Kidney (tissue), 14 donors: ENCODE measurements around the gene HPCAL1. TPM values are rescaled to one million over a fixed set of nuclear protein-coding genes. Genes with fewer than 3 reads are reported as not detected.
"Not testable (repeated sequence)": the region's sequence is repeated elsewhere in the genome, so short reads cannot be mapped to it uniquely, and the experiment has no call there.

ENCODE experiments used
- DNase-seq, 5 donors: peaks; one replicate each; pipeline ENCODE4 v3.0.0-alpha.2; 2013 to 2020
- FAIRE-seq: peaks from 2 replicates; lab custom pipeline; 2012; peaks lifted over from hg19 to GRCh38; lab: Jason Lieb, UNC
- H3K27ac ChIP-seq, 2 donors: one replicate each; pipeline ENCODE4 v1.7.0; 2013; ENCODE audit warnings: low read depth in 2 of 2, low read length in 2 of 2, inconsistent platforms in 1 of 2
- H3K27me3 ChIP-seq: one replicate; pipeline ENCODE4 v1.7.1; 2013; ENCODE audit warnings: low read length, inconsistent platforms; ENCODE audit not compliant: control insufficient read depth, insufficient read depth
- H3K36me3 ChIP-seq, 3 donors: one replicate each; pipeline versions ENCODE4 v1.7.0 to v1.7.1; 2013; ENCODE audit warnings: low read length in 3 of 3, control low read depth in 1 of 3, inconsistent platforms in 1 of 3; ENCODE audit not compliant: insufficient read depth in 3 of 3, control insufficient read depth in 2 of 3
- H3K4me1 ChIP-seq, 3 donors: one replicate each; pipeline versions ENCODE4 v1.7.0 to v1.7.1; 2013; ENCODE audit warnings: low read length in 3 of 3, inconsistent platforms in 1 of 3, low read depth in 1 of 3; ENCODE audit not compliant: control insufficient read depth in 2 of 3, insufficient read depth in 2 of 3
- H3K4me3 ChIP-seq, 3 donors: one replicate each; pipeline versions ENCODE4 v1.7.0 to v1.8.1; 2013; ENCODE audit warnings: low read length in 3 of 3, control low read depth in 1 of 3, inconsistent platforms in 1 of 3
- H3K9ac ChIP-seq, 3 donors: one replicate each; pipeline versions ENCODE4 v1.7.0 to v1.7.1; 2013; ENCODE audit warnings: low read length in 3 of 3, control low read depth in 1 of 3, inconsistent platforms in 1 of 3
- H3K9me3 ChIP-seq, 3 donors: one replicate each; pipeline versions ENCODE4 v1.7.0 to v1.7.1; 2013; ENCODE audit warnings: low read length in 3 of 3, control low read depth in 1 of 3, inconsistent platforms in 1 of 3; ENCODE audit not compliant: control insufficient read depth in 2 of 3, insufficient read depth in 1 of 3
- CTCF ChIP-seq: IDR thresholded peaks from 3 replicates; pipeline ENCODE4 v1.5.1; 2012; ENCODE audit warnings: mild to moderate bottlenecking, moderate library complexity, borderline replicate concordance; ENCODE audit not compliant: insufficient read depth; ENCODE audit errors: extremely low read depth
- intact Hi-C: fragments of 100-400 bp; cut with DNase I; formaldehyde crosslinking; loops from one replicate; pipeline ENCODE4 v1.11.1; 2022
- polyA plus RNA-seq: library from polyadenylated mRNA; stranded (reverse); fragments of 350-450 nt; fragmentation: Illumina TruSeq; extraction: RNeasy Lipid Tissue Mini Kit (QIAGEN cat#74804); gene quantifications from one replicate; pipeline ENCODE4 v1.2.3, GENCODE V29; 2014; ENCODE audit warnings: low read depth, low replicate concordance; ENCODE audit not compliant: insufficient read depth
- total RNA-seq: library from RNA; stranded (reverse); fragmentation: NEBNext Ultra II Directional; extraction: Animal tissue kit (Norgen Biotek cat#: 25700); gene quantifications from one replicate; pipeline ENCODE4 v1.2.1, GENCODE V29; 2021
- donor health status: control.
- donor health status: control.
- donor health status: control.
- donor health status: control.
- donor health status: control.
- donor health status: DM: yes; HTN: yes; CAD: no.
- donor health status: Normal renal cell carcinoma (clear cell type).

The HPCAL1 gene
- total and polyA plus RNA-seq, 2 donors from 2014 or later, result 47.3 to 121 TPM

- H3K27ac ChIP-seq, result no peak overlapping the region
- DNase-seq (no peak), FAIRE-seq (no peak)
- intact Hi-C loops, result no loop called here
- peaks cover 0 to 9% (median 0%) of the 10 kb centered on the region in 3 donors for H3K9me3 ChIP-seq
- H3K4me3 ChIP-seq, result no peak overlapping the region
- peaks cover 0 to 3% (median 0%) of the 10 kb centered on the region in 3 donors for H3K4me1 ChIP-seq
- H3K9ac ChIP-seq, result no peak overlapping the region
- H3K36me3 ChIP-seq, result no peaks in the 10 kb centered on the region
- H3K27me3 ChIP-seq, result no peaks in the 10 kb centered on the region
- no peak for TF ChIP-seq CTCF
Observed at GRCh38 chr2:10293603-10294002, 9.1 kb upstream of the HPCAL1 start.

- no peak for TF ChIP-seq CTCF
- H3K36me3 ChIP-seq, result no peaks in the 10 kb centered on the region
- no peak overlapping the region for H3K27ac ChIP-seq
- no peaks in the 10 kb centered on the region for H3K27me3 ChIP-seq
- DNase-seq (no peak), FAIRE-seq (no peak)
- intact Hi-C loops, result no loop called here
- H3K9me3 ChIP-seq, result peaks cover 0 to 9% (median 0%) of the 10 kb centered on the region in 3 donors
- H3K4me1 ChIP-seq, result peaks cover 0 to 3% (median 0%) of the 10 kb centered on the region in 3 donors
- H3K4me3 ChIP-seq, result no peak overlapping the region
- no peak overlapping the region for H3K9ac ChIP-seq
Observed at GRCh38 chr2:10294077-10294476, 8.6 kb upstream of the HPCAL1 start.

- FAIRE-seq, H3K4me3 ChIP-seq, H3K27ac ChIP-seq, H3K9me3 ChIP-seq, H3K36me3 ChIP-seq, DNase-seq, H3K27me3 ChIP-seq, H3K4me1 ChIP-seq, intact Hi-C loops, H3K9ac ChIP-seq: not testable (repeated sequence)
Observed at GRCh38 chr2:10295649-10296048, 7.1 kb upstream of the HPCAL1 start.

GRCh38 chr2:10296142-10296541 is 6.6 kb upstream of the HPCAL1 start:
- FAIRE-seq, result no peak
- intact Hi-C loops, result no loop called here
- peaks cover 0 to 6% (median 0%) of the 10 kb centered on the region in 3 donors for H3K4me1 ChIP-seq
- H3K4me3 ChIP-seq, result no peak overlapping the region
- DNase-seq, result no peak
- peaks cover 0 to 9% (median 0%) of the 10 kb centered on the region in 3 donors for H3K9me3 ChIP-seq
- no peak overlapping the region for H3K27ac ChIP-seq
- H3K27me3 ChIP-seq, result no peaks in the 10 kb centered on the region
- no peaks in the 10 kb centered on the region for H3K36me3 ChIP-seq
- no peak for TF ChIP-seq CTCF
- no peak overlapping the region for H3K9ac ChIP-seq
